Fibroblast of skin of abdomen (primary cell): ENCODE results near the gene PLCD1.
"Not testable (repeated sequence)": the region's sequence is repeated elsewhere in the genome, so short reads cannot be mapped to it uniquely, and the experiment has no call there.

Source experiments
- DNase-seq: peaks from one replicate; pipeline ENCODE4 v3.0.0-alpha.2; 2013

PLCD1 gene

DNA sequence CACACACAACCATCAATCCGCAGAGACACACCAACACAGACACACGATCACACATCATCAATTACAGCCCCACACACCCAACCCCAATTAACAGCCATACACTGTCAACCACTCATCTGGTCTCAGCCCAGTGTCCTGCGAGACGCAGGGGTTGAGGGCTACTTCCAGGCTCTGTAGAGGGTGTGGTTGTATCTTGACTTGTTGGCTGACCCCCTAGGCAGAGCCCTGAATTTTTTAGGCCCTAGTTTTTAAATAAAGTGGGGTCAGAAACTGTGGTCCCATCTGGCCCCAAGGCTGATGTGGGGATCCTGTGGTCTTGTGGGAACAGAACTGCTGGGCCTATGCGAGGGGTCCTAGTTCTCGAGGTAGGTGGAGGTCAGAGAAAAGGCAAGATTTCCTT lies 29.6 kb downstream of the PLCD1 start:
- DNase-seq: no peak

DNA sequence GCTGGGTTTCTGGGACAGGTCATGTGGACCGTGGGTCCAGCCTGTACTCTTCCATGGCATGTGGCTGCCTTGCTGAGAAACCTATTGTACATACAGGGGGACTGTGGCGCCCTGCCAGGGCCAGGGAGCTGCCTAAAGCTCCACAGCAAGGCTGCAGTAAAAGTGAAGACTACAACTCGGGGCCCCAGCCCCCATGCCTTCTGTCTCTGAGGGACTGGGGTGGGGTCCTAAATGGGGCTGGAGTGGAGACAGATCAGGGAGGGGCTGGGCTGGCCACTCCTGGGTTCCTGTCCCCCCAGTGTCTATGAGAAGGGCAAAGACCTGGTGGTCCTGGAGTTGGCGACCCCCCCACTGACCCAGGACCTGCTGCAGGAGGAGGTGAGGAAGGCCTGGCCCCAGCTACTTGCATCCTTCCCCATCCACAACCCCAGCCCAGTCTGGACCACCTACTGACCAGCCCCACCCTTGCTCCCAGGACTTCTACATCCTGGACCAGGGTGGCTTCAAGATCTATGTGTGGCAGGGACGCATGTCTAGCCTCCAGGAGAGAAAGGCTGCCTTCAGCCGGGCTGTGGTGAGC lies 31.6 kb downstream of the PLCD1 start:
- no peak for DNase-seq

DNA sequence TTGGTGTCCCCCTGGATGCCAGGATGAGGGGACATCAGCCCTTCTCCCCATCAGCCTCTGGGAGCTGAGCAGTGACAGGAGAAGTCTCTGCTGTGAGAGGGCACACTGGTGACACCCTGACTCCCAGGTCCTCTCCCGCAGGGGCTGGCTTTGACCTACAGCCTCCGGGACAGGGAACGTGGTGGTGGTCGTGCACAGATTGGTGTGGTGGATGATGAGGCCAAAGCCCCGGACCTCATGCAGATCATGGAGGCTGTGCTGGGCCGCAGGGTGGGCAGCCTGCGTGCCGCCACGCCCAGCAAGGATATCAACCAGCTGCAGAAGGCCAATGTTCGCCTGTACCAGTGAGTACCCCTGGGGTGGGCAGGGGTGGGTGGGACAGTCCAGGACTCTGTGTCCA lies 32.1 kb downstream of the PLCD1 start:
- DNase-seq: no peak

GRCh38 chr3:37996785-37997301 lies 32.6 kb downstream of the PLCD1 start:
- peak; percentile 75 for DNase-seq

- DNase-seq: no peak
Measured at GRCh38 chr3:37995652-37996641, 33.5 kb downstream of the PLCD1 start.

GRCh38 chr3:37994639-37994972 lies 34.8 kb downstream of the PLCD1 start:
- no peak for DNase-seq

- peak; percentile 80 for DNase-seq
Measured at GRCh38 chr3:37993820-37994638, 35.4 kb downstream of the PLCD1 start.

GRCh38 chr3:37993460-37993819 lies 36.0 kb downstream of the PLCD1 start:
- no peak for DNase-seq

DNA sequence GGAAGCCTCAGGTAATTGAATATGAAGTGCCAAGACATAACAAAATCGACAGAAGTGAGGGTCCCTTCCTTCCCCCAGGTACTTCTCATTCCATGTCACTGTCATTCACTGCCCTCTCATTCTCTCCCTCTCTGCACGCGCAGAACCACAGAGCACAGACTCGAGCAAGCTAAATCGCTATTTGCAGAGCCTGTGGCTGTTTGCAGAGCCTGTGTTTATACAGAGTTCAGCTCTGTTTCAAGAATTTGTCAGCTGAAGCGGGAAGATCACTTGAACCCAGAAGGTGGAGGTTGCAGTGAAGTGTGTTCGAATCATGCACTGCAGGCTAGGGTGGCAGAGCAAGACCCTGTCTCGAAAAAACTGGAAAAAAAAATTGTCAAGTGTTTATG lies 36.4 kb downstream of the PLCD1 start:
- DNase-seq: no peak

DNA sequence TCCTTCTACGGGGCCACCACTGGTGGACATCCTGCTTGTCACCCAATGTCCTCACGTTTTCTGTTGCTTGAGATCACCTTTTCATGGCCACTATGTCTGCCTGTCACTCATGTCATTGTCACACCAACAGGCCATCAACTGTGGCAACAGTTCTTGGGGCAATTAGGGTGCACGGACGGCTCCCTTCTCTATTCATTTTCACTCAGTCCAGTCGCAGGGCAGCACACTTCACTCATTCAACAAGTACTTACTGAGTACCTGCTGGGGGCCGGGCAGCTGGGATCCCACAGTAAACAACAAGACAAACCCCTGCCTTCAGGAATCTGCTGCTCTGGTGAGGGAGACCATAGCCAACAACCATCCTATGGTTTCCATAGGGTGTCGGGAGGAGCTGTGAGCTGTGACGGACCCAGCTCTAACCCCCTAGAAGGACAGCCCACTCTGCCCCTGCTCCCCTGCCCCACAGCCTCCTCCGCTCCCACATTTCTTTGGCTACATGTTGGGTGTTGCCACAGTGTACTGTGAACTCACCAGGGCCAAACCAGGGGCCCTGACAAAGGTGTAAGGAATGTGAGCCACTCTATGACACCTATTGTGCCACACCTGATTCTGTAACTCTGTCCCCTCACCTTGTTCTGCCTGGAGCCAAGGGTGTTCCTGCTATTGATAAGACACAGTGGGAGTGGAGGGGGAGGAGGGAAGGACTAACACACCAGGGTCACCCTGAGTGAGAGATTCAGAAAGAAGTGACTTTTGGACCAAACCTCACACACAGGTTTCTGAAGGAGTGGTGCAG lies 37.0 kb downstream of the PLCD1 start:
- no peak for DNase-seq

DNA sequence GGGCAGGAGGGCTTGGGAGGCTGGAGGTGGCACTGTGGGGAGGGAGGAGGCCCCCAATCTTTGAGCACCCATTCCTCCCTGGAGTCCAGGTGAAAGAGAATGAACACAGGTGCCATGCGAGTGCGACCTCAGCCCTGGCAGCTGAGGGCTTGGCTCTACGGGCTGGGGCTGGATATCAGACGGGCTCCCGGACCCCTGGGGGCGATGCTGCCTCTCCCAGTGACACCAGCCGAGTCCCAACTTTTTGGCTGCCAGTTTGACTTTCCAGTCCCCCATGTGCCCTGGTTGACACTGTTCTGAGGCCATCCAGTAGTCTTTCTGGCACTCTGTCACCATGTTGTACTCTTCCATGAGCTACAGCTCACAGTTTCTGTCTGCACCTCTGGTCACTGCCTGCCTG lies 37.6 kb downstream of the PLCD1 start:
- DNase-seq: no peak

GRCh38 chr3:37991109-37991508 lies 38.3 kb downstream of the PLCD1 start:
- DNase-seq: no peak

- no peak for DNase-seq
Measured at GRCh38 chr3:37990527-37990926, 38.9 kb downstream of the PLCD1 start, which contains the start of gene VILL. TSS of gene VILL (plus strand) at chr3:37990786. CDS start at chr3:37993673, 2,887 bp downstream.

DNA sequence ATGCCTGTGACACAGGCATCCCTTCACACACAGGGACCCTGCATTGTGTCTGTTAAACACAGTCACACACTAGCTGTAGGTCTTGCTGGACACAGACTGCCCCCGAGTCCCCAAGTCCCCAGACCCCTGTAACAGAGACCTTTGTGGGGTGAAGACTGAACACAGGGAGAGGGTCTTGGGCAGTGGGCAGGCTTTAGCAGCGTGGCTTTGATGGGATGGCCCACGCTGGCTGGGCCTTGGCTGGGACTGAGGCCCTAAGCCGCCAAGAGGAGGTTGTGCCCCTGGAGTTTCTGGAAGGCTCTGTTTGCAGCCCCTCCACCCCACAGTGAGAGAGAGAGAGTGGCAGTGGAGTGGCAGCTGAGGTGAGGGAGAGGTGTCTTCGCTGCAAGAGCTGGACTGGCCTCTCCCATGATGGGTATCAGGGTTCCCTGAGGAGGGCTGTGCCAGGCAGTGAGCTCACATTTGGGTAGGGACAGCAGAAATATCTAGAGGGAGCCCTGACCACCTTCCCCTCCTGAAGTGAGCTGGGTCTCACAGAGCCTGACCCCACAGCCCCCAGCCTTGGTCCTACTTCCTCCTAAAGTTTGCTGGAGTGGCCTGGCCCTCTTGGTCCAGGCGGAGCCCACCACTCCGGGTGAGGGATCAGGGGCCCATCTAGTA lies 39.5 kb downstream of the PLCD1 start:
- DNase-seq: no peak

GRCh38 chr3:37988931-37989525 lies 40.4 kb downstream of the PLCD1 start:
- DNase-seq: no peak

GRCh38 chr3:37988376-37988775 lies 41.1 kb downstream of the PLCD1 start:
- not testable (repeated sequence) for DNase-seq

DNA sequence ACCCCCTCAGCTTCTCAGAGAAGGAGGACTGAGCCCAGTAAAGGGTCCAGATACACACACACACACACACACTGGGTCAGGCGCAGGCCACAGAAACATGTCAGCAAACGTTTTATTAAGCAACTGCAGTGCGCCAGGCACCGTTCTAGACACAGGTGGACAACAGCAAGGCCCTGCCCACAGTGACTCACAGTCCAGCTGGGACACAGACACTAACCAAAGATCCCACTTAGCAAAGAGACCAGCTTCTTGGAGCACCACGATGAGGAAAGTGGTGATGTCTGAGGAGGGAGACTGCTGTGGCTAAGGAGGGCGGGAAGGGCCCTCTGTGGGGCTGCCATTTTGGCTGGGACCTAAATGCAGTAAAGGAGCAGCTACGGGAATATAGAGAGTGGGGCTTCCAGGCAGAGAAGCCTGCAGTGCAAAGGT lies 41.7 kb downstream of the PLCD1 start:
- DNase-seq: no peak

GRCh38 chr3:37987315-37987697 lies 42.1 kb downstream of the PLCD1 start:
- DNase-seq: no peak

GRCh38 chr3:37986479-37987314 lies 42.7 kb downstream of the PLCD1 start:
- DNase-seq: no peak

DNA sequence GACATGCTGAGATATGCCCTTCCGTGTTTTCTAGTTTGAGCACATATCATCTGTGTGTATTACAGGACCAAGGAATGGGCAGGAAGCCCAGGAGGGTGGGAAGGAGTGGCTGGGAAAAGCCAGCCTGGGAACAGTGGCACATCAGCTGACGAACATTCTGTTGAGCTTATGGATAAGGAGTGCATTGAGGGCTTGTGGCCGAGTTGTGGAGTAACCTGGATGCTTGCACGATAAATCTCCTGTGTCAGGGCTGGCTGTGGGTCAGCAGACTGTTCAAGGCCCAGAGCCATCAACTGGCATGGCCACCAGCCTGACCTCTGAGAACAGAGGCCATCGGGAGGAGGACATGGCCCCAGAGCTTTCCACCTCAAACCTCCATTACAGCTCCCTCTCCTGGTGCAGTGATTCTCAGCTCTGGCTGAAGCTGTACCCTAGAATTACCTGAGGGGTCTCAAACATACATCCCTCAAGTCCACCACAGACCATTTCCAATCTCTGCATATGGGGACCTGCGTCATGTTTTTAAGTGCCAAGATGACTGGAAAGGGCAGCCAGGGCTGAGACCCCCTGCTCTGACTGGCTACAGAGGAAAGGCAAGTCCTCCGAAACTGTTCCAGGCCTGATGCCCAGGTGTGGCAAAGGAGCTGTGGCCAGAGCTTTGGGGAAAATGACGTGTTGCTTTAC lies 43.7 kb downstream of the PLCD1 start:
- no peak for DNase-seq
